ENCODE results near the gene ZNF471.

ZNF471 gene

GRCh38 chr19:56508290-56508778 is 679 bp downstream of the ZNF471 start:
- TF ChIP-seq, protein P1, sequence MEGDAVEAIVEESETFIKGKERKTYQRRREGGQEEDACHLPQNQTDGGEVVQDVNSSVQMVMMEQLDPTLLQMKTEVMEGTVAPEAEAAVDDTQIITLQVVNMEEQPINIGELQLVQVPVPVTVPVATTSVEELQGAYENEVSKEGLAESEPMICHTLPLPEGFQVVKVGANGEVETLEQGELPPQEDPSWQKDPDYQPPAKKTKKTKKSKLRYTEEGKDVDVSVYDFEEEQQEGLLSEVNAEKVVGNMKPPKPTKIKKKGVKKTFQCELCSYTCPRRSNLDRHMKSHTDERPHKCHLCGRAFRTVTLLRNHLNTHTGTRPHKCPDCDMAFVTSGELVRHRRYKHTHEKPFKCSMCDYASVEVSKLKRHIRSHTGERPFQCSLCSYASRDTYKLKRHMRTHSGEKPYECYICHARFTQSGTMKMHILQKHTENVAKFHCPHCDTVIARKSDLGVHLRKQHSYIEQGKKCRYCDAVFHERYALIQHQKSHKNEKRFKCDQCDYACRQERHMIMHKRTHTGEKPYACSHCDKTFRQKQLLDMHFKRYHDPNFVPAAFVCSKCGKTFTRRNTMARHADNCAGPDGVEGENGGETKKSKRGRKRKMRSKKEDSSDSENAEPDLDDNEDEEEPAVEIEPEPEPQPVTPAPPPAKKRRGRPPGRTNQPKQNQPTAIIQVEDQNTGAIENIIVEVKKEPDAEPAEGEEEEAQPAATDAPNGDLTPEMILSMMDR (IDR thresholded peaks at IDR 0.05): no peak

DNA sequence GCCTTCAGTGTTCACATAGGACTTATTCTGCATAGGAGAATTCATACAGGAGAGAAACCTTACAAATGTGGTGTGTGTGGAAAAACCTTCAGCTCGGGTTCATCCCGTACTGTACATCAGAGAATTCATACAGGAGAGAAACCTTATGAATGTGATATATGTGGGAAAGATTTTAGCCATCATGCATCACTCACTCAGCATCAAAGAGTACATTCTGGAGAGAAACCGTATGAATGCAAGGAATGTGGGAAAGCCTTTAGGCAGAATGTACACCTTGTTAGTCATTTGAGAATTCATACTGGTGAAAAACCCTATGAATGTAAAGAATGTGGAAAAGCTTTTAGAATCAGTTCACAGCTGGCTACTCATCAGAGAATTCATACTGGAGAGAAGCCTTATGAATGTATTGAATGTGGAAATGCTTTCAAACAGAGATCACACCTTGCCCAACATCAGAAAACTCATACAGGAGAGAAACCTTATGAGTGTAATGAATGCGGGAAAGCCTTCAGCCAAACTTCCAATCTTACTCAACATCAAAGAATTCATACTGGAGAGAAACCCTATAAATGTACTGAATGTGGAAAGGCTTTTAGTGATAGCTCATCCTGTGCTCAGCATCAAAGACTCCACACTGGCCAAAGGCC is 17.7 kb downstream of the ZNF471 start:
- TF ChIP-seq, protein P1 (IDR thresholded peaks at IDR 0.05): no peak

GRCh38 chr19:56537442-56537841 is 29.8 kb downstream of the ZNF471 start:
- TF ChIP-seq, protein P1 (IDR thresholded peaks at IDR 0.05): no peak

DNA sequence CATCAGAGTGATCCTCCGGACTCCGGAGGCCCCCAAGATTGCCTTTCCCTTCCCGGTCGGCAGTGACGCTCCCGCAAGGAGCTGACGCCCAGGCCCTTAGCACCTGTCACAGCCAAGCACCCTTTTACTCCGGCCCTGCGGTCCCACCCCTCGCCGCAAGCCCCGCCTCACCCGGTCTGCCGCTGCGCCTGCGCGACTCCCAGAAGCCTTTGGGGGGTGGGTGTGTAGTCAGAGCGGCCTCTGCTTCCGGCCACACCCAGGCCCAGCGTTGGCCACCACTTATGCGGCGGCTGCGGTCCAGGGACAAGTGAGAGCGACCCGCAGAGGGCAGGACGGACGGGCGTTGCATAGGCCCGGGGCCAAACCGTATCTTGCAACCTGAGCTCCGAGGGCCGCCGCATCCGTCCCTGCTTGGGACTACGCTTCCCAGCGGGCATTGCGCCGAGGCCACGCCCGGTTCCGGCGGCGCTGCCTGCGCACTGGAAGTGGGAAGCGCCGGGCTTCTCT is 30.7 kb downstream of the ZNF471 start:
- TF ChIP-seq, protein P1 (IDR thresholded peaks at IDR 0.05): no peak

- TF ChIP-seq, protein P1 (IDR thresholded peaks at IDR 0.05): no peak
Measured at GRCh38 chr19:56538761-56539263, 31.2 kb downstream of the ZNF471 start, which contains the start of gene ZFP28. Gene ZFP28 (plus strand): TSS chr19:56538948. CDS start chr19:56539019, 71 bp downstream.

DNA sequence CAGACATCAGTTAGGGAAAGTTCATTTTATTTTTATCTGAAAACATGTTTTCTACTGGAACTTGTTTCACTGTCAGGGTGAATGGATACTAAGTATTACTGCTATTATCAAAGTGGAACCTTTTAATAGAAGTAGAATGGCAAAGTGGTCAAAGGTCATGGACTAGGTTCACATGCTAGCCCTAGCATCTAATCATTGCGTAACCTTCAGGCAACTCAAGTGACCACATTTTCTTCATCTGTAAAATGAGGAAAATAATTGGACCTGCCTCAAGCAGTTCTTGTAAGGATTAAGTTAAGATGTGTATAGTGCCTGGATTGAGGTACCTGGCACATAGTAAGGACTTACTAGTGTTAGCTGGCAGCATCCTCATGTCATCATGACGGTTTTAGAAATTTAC is 36.1 kb downstream of the ZNF471 start:
- TF ChIP-seq, protein P1 (IDR thresholded peaks at IDR 0.05): no peak

DNA sequence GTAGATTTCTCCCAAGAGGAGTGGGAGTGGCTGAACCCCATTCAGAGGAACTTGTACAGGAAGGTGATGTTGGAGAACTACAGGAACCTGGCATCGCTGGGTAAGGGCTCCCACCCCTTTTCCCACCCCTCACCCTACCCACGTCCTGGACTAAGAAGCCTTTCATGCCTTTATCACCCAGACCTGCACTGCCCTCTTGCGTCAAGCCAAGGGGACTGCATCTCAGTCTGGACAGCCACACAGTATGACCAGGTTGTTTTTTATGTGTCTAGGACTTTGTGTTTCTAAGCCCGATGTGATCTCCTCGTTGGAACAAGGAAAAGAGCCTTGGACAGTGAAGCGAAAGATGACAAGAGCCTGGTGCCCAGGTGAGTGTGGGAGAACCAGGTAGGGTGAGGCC is 39.9 kb downstream of the ZNF471 start:
- TF ChIP-seq, protein P1 (IDR thresholded peaks at IDR 0.05): no peak

Measured in LNCAP (cell line).